22Rv1 (cell line): ENCODE measurements around the gene TNNI2.

Experiments
- H3K27ac ChIP-seq: fragments of 450-650 bp; 2 replicates; pipeline ENCODE4 v1.5.1; 2017
- ZFX ChIP-seq: fragments of 450-650 bp; IDR thresholded peaks from 2 replicates; pipeline ENCODE4 v1.6.1; 2017; ENCODE audit warnings: antibody characterized with exemption, borderline replicate concordance
- TF ChIP-seq, protein P1 (sequence below): fragments of 450-650 bp; IDR thresholded peaks from 2 replicates; pipeline ENCODE4 v1.5.1; 2017; ENCODE audit warnings: mild to moderate bottlenecking

TNNI2 gene

DNA sequence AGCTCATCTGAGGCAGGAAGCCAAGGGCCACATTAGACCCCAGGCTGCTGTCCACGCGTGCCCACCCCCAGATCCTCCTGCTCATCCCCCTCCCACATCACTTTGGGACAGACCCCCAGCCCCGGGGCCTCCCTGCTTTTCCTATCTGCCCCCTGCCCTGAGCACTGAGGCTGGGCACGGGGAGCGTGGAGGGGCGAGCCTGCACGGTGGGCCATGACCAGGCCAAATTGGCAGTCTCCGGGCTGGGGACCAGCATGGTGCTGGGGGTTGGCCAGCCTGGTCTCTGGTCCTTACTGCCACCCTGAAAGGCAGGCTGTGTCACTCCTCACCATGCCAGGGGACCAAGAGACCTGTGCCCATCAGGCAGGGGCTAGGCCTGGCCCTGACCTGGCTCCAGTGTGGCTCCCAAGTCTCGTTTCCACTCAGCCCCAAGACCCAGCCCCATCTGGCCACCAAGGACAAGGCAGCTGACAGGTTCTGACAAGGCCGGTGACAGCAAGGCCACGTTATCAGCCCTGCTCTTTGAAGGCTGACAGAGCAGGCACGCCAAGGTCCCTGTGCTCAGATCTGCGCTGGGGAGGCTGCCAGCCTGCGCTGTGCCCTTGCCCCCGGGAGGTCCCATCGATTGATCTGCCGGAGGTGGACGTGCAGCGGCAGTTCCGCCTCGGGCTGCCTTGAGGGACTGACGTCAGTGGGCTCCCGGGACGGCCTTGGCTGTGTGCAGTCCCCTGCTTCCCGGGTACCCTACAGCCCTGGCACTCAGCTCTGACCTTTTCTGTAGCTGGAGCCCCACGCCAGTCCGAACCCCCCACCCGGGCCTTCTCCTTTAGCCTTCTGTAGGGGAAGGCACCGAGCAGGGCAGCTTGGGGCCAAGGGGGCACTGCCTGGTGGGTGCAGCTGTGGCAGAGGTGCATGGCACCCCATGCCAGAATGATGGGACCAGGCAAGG is 3.6 kb downstream of the TNNI2 start:
- no peak overlapping the region for H3K27ac ChIP-seq
- TF ChIP-seq ZFX, result no peak
- TF ChIP-seq, protein P1, sequence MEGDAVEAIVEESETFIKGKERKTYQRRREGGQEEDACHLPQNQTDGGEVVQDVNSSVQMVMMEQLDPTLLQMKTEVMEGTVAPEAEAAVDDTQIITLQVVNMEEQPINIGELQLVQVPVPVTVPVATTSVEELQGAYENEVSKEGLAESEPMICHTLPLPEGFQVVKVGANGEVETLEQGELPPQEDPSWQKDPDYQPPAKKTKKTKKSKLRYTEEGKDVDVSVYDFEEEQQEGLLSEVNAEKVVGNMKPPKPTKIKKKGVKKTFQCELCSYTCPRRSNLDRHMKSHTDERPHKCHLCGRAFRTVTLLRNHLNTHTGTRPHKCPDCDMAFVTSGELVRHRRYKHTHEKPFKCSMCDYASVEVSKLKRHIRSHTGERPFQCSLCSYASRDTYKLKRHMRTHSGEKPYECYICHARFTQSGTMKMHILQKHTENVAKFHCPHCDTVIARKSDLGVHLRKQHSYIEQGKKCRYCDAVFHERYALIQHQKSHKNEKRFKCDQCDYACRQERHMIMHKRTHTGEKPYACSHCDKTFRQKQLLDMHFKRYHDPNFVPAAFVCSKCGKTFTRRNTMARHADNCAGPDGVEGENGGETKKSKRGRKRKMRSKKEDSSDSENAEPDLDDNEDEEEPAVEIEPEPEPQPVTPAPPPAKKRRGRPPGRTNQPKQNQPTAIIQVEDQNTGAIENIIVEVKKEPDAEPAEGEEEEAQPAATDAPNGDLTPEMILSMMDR, result no peak

- no peak overlapping the region for H3K27ac ChIP-seq
- TF ChIP-seq, protein P1, result no peak
These were observed 4.3 kb downstream of the TNNI2 start for GRCh38 chr11:1843098-1843473.

DNA sequence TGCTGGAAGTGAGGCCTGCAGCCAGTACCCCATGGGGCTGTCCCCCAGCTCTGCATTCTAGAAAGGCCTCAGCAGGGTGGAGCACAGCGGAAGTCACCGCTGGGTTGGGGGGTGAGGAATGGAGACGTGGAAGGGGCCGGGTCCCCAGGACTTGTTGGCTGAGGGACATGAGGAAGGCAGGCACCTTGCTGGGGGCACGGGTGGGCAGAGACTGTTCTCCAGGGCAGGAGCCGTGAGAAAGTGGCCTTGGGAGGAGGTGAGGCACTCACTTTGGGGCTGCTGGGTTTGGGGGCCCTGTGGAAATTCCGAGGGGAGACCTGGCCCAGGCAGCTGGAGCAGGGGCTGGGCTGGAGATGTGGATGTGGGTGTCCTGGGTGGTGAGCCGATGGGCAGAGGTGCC is 5.0 kb downstream of the TNNI2 start:
- TF ChIP-seq ZFX, result no peak
- TF ChIP-seq, protein P1, result no peak
- H3K27ac ChIP-seq, result no peak overlapping the region

- TF ChIP-seq, protein P1, result no peak
- no peak for TF ChIP-seq ZFX
These were observed 5.7 kb downstream of the TNNI2 start for GRCh38 chr11:1844221-1845094.

DNA sequence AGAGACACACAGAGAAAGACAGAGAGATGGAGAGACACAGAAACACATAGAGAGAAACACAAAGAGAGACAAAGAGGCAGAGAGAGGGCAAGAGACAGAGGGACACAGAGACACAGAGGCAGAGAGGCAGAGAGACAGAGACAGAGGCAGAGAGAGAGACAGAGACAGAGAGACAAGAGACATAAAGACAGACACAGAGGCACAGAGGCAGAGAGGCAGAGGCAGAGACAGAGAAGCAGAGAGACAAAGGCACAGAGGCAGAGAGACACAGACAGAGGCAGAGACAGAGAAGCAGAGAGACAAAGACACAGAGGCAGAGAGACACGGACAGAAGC is 6.3 kb downstream of the TNNI2 start:
- TF ChIP-seq ZFX, result no peak
- TF ChIP-seq, protein P1, result no peak
- no peak overlapping the region for H3K27ac ChIP-seq

More at GRCh38 chr11:1844221-1845094, 5.7 kb downstream of the TNNI2 start:
- H3K27ac ChIP-seq, result no peak overlapping the region

- TF ChIP-seq, protein P1, result no peak
- no peak for TF ChIP-seq ZFX
- H3K27ac ChIP-seq, result no peak overlapping the region
These were observed 7.0 kb downstream of the TNNI2 start for GRCh38 chr11:1845561-1846452.
